GM12878 (cell line): Measurements from ENCODE around the gene TSPO.

ENCODE experiments used
- EP300 ChIP-seq, 2 experiments: fragments of 150-350 bp in 1 of 2; IDR thresholded peaks; 2 replicates each; pipeline ENCODE4 v1.6.1; 2011 to 2012; ENCODE audit warnings: low read depth in 2 of 2, low read length in 2 of 2, borderline replicate concordance in 1 of 2, improper control_type of control experiment in 1 of 2, inconsistent platforms in 1 of 2; ENCODE audit not compliant: control insufficient read depth in 1 of 2
- EZH2 ChIP-seq: IDR thresholded peaks from 2 replicates; pipeline ENCODE4 v1.6.1; 2012; ENCODE audit warnings: low read depth, mild to moderate bottlenecking, control low read depth, inconsistent platforms, low read length, borderline replicate concordance; ENCODE audit not compliant: control insufficient read depth
- FOXM1 ChIP-seq: IDR thresholded peaks from 2 replicates; pipeline ENCODE4 v1.6.1; 2012; ENCODE audit warnings: low read depth, mild to moderate bottlenecking, inconsistent platforms, low read length, moderate library complexity
- MXI1 ChIP-seq: fragments of 150-350 bp; IDR thresholded peaks from 2 replicates; pipeline ENCODE4 v1.6.1; 2011; ENCODE audit warnings: low read depth, mild to moderate bottlenecking, inconsistent platforms, low read length, improper control_type of control experiment
- NRF1 ChIP-seq: conservative IDR thresholded peaks from 2 replicates; pipeline ENCODE4 v1.6.1; 2011; ENCODE audit warnings: mild to moderate bottlenecking, low read depth, low read length, improper control_type of control experiment
- POLR2A ChIP-seq: IDR thresholded peaks from 2 replicates; pipeline ENCODE4 v1.6.1; 2011; ENCODE audit warnings: low read depth, mild to moderate bottlenecking, low read length
- POLR2AphosphoS5 ChIP-seq: IDR thresholded peaks from 2 replicates; pipeline ENCODE4 v1.6.1; 2011; ENCODE audit warnings: mild to moderate bottlenecking, low read length, inconsistent platforms
- TAF1 ChIP-seq: IDR thresholded peaks from 2 replicates; pipeline ENCODE4 v1.6.1; 2011; ENCODE audit warnings: mild to moderate bottlenecking, low read depth, low read length, borderline replicate concordance
- TCF7 ChIP-seq: IDR thresholded peaks from 2 replicates; pipeline ENCODE4 v1.6.1; 2014; ENCODE audit warnings: antibody characterized with exemption, borderline replicate concordance
- YY1 ChIP-seq: IDR thresholded peaks from 2 replicates; pipeline ENCODE4 v1.6.1; 2011; ENCODE audit warnings: low read depth, mild to moderate bottlenecking, low read length
- TF ChIP-seq, protein P1 (sequence below), 3 experiments: IDR thresholded peaks in 2 of 3; conservative IDR thresholded peaks in 1 of 3; 2 replicates each; pipeline ENCODE4 v1.5.1; 2011; ENCODE audit warnings: low read depth in 3 of 3, low read length in 3 of 3, mild to moderate bottlenecking in 3 of 3, control low read depth in 2 of 3, moderate library complexity in 2 of 3, inconsistent platforms in 1 of 3, mixed read lengths in 1 of 3; ENCODE audit not compliant: control insufficient read depth in 2 of 3, insufficient read depth in 1 of 3; ENCODE audit errors: extremely low read depth in 1 of 3
- TF ChIP-seq, protein P2 (sequence below): IDR thresholded peaks from 2 replicates; pipeline ENCODE4 v1.6.1; 2011; ENCODE audit warnings: low read depth, low read length, improper control_type of control experiment, borderline replicate concordance

DNA sequence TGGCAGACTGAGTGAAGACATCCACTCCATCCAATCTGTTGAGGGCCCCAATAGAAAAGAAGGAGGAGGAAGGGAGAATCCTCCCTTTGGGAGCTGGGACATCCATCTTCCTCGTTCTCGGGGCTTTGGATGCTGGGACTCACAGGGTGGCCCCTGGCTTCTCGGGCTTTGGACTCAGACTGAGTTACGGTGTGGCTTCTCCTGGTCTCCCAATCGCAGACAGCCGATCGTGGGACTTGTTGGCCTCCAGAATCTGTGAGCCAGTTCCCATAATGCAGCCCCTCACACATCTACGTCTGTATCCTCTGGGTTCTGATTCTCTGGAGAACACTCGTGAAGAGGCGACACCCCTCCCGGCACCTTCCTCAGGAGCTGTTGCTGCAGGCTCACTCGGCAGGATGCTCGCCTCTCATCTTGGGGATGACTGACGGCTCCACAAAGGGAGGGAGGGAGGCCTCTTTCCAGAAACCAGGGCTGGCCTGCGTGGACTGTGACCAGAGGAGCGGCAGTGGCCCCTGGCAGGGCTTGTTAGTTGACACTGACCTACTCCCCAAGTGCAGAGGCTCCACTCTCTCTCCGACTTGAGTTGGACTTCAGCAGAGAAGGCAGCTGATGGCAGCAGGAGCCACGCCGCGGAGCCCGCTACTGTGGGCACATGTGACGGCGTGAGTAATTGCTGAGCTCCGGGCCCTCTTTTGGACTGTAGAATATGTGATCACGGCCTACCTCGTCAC lies 50.3 kb downstream of the TSPO start:
- TF ChIP-seq FOXM1 (no peak), EZH2 (no peak), NRF1 (no peak), TAF1 (no peak), POLR2A (no peak), MXI1 (no peak), EP300 (IDR thresholded peaks at IDR 0.05; ENCODE audit: borderline replicate concordance in 1 of 2, control insufficient read depth in 1 of 2, low read depth in 2 of 2, low read length in 2 of 2) (no peak), TCF7 (no peak), YY1 (no peak), POLR2AphosphoS5 (no peak)
- TF ChIP-seq, protein P1, sequence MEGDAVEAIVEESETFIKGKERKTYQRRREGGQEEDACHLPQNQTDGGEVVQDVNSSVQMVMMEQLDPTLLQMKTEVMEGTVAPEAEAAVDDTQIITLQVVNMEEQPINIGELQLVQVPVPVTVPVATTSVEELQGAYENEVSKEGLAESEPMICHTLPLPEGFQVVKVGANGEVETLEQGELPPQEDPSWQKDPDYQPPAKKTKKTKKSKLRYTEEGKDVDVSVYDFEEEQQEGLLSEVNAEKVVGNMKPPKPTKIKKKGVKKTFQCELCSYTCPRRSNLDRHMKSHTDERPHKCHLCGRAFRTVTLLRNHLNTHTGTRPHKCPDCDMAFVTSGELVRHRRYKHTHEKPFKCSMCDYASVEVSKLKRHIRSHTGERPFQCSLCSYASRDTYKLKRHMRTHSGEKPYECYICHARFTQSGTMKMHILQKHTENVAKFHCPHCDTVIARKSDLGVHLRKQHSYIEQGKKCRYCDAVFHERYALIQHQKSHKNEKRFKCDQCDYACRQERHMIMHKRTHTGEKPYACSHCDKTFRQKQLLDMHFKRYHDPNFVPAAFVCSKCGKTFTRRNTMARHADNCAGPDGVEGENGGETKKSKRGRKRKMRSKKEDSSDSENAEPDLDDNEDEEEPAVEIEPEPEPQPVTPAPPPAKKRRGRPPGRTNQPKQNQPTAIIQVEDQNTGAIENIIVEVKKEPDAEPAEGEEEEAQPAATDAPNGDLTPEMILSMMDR (IDR thresholded peaks at IDR 0.05 in 2 of 3, conservative IDR thresholded peaks at IDR 0.05 in 1 of 3; ENCODE audit: control insufficient read depth in 2 of 3, extremely low read depth in 1 of 3, insufficient read depth in 1 of 3, low read depth in 3 of 3, low read length in 3 of 3) = no peak
- TF ChIP-seq, protein P2, sequence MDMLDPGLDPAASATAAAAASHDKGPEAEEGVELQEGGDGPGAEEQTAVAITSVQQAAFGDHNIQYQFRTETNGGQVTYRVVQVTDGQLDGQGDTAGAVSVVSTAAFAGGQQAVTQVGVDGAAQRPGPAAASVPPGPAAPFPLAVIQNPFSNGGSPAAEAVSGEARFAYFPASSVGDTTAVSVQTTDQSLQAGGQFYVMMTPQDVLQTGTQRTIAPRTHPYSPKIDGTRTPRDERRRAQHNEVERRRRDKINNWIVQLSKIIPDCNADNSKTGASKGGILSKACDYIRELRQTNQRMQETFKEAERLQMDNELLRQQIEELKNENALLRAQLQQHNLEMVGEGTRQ = no peak
